ENCODE data around the gene B3GNT4.
"Not testable (repeated sequence)": the region's sequence is repeated elsewhere in the genome, so short reads cannot be mapped to it uniquely, and the experiment has no call there.

B3GNT4 gene

DNA sequence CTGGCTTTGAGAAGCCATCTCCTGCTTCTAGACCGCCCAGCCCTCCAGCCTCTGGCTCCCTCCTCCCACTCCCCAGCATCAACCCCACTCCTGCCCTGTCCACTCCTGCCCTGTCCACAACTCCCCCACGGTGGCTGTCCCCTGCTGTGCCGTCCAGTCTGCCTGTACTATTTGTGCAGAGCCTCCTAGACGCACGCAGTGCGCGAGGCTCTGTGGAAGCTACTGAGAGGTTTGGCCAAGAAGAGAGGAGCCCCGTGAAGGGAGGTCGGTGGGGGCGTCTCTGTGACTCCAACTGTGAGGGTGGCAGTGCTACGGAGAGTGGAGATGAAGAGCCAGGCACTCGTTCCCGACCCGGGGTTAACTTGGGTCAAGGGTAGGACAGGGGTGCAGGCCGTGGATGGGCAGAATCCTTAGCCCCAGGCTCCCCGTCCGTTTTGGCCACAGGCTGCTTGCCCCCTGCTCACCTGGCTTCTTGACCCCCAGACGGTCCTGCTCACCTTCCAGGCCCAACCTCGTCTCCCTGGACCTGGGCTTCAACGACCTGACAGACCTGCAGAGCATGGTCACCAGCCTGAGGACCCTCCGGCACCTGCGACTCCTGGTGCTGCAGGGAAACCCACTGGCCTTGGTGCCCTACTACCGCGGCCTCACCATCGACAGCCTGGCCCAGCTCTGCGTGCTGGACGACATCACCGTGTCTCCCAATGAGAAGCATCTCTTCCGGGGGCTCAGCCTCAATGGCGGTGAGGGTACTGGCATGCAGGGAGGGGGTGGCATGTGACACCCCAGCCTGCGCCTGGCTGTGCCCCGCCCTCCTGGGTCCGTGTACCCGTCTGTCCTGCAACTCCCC, 13.7 kb upstream of the B3GNT4 start:
- DNase-seq: no peak

DNA sequence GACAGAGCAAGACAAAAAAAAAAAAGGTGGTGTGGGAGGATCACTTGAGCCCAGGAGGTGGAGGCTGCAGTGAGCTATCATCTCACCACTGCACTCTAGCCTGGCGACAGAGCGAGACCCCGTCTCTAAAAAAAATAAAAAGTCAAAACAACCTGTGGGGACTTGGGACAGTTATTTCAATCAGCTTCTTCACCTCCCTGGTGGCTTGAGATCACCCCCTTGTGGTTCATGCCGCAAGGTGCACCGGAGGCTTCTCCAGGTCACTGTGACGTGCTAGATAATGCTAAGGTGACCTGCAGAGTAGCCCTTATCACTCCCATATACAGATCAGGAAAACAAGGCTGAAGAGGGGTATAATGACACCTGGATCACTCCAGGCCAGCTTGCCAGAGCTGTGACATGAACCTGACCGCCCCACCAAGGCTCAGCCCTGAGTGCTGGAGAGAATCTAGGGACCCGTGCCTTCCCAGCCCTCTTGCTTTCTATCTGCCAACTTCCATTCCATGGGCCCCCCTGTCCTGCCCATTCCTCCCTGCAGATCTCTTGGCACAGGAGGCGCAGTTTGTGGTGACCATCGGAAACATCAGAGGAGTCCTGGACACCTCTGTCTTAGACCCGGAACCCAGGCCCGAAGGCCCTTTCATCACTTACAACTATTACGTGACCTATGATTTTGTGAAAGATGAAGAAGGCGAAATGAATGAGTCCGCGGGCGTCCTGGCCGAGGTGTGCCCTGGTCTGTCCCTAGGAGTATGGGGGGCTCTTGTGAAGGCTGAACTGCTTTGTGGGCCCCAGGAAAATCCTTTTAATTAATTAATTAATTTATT, 12.5 kb upstream of the B3GNT4 start:
- peak; percentile 21 to 59 for DNase-seq

DNA sequence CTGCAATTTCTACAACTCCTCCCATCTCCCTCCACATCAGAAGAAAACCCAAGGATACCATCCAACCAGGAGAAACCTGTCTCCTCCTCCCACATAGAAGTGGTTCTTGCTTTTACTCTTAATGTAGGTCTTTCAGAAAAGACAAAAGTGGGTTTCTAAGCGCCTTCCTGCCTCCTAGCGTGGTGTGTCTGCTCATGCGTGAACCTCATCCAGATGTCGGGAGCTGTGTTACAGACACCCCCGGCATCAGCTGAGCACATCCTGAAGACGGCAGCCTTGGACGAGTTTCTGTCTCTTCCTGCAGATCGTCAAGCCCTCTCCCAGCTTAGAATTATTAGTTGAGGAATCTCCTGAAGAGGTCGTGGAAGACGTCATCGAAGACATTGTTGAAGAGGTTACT, 11.1 kb upstream of the B3GNT4 start:
- DNase-seq: no peak

DNA sequence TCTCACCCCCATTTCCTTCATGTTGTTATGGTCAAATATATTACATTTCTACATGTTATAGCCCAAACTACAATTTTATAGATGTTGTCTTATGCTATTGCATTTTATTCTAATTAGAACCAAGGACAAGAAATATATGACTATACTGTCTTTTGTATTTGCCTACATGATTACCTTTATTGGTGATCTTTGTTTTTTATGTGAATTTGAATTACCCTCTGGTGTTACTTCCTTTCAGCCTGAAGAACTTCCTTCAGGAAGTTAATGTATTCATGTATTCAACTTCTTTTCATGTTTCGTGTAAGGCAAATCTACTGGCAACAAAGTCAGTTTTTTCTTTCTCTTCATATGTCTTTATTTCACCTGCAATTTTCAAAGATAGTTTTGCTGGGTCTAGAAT, 8.7 kb upstream of the B3GNT4 start:
- DNase-seq: no peak

DNA sequence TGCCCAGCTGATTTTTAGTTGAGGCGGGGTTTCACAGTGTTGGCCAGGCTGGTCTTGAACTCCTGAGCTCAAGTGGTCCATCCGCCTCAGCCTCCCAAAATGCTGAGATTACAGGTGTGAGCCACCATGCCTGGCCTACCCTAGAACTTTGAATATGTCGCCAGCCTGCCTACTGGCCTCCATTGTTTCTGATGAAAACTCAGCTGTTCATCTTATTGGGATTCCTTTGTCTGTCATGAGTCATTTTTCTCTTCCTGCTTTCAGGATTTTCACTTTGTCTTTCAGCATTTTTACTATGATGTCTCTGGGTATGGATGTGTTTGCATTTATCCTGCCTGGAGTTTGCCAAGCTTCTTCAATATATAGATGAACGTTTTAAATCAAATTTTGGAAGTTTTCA, 8.1 kb upstream of the B3GNT4 start:
- DNase-seq: no peak

DNA sequence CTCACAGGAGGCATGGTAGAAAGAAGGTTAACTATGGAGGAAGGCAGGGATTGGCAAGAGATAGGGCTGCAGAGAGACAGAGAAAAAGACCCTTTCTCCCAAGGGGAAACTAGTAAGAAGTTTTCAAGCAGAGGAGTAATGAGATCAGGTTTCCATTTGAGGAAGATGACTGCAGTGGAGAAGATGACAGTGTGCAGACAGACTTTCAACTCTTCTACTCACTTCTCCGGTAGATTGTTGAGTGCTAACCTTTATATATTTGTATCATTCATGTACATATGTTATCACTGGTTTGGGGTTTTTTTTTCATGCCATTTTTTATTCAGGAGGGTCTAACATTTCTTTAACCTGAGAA, 5.9 kb upstream of the B3GNT4 start:
- no peak for DNase-seq

DNA sequence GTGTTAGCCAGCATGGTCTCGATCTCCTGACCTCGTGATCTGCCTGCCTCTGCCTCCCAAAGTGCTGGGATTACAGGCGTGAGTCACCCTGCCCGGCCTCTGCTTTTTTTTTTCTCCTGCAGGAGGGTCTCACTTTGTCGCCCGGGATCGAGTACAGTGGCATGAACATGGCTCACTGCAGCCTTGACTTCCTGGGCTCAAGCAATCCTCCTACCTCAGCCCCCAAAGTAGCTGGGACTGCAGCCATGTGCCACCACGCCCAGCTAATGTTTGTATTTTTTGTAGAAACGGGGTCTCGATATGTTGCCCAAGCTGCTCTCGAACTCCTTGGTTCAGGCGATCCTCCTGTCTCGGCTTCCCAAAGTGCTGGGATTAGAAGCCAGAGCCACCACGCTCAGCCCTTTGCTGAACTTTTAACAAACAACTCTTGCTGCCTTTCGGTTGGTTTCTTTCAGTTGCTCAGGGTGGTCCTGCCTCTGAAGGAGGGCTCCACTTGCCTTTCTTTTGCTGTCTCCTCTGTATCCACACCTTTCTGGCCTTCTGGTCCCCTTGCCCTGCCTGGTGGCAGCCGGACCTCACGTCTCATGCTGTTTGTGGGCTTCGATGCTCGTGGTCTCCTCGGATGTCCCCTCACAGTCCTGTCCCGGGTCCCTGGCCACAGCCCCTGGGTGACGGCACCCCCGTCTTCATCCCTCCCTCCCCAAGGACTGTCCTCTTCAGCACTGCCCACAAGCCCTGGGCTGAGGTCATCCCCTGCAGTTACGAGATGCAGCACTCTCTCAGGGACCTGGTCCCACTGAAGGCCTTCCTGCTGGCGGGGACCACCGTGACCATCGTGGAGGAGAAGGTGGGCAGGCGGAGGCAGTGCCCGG, 3.8 kb upstream of the B3GNT4 start:
- no peak for DNase-seq

DNA sequence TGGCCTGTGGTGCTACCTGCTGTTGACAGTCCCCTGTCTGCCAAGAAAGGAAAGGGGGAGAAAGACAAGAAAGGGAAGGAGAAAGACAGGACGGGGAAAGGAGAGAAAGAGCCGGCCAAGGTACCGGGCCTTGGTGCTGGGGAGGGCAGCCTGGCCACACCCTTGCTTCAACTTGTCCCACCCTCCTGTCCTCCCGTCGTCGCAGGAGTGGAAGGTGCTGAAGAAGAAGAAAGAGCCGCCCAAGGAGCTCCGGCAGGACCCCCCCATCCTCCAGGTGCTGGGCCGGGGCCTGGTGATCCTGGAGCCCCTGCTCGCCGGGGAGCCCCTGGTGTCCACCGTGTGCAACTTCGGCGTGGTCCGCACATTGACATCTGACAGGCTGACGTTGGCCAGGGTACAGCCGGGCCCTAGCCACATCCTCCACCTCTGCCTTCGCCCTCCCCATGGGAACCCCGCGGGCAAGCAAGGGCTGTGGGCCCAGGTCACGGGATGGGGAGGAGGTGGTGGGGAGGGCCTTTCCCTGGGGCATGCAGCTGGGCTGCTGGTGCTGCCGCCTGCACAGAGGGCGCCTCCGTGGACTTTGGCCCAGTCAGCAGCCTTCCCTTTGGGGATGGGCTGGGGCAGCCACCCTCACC, 2.9 kb upstream of the B3GNT4 start:
- no peak for DNase-seq

DNA sequence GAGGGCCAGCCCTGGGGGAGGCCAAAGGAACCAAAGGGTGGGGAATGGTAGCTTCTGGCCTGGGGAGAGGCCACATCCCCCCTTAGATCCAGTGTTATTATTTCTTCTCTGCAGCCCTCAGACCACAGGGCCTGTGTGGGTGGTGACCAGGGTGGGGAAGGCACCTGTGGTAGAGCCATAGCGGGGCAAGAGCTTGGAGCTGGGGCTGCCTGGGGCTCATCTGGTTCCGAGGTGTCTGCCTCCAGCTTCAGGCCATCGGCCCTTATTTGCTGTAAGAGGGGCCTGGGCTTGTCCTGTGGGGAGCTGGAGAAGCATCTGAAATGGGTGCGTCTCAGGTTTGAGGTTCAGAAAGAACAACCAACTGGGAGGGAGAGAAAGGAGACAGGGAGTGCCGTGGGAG, 2.1 kb upstream of the B3GNT4 start:
- no peak for DNase-seq

DNA sequence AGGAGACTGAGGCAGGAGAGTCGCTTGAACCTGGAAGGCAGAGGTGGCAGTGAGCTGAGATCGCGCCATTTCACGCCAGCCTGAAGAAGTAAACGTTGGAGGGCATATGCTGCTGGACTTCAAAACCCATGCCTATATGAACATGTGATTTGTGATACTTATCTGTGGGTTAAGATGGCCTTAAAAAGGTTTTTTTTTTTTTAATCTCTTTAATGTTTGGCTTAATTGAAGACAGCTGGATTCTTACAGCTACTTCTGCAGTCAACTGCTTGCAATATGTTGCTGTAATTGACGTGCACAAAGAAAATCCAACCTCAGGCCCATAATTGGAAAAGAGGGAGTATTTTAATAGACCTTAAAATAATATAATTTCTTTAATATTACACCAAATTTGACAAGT, 1.5 kb upstream of the B3GNT4 start:
- DNase-seq: no peak

DNA sequence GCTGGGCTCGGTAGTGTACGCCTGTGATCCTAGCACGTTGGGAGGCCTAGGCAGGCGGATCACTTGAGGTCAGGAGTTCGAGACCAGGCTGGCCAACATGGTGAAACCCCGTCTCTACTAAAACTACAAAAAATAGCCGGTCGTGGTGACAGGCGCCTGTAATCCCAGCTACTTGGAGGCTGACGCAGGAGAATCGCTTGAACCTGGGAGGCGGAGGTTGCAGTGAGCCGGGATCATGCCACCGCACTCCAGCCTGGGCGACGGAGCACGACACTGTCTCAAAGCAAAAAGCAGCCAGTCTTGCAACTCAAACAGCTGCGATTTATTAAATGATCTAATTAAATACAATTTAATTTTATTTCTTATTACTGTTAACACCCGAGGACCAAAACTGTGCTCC, 698 bp upstream of the B3GNT4 start:
- DNase-seq: not testable (repeated sequence)

DNA sequence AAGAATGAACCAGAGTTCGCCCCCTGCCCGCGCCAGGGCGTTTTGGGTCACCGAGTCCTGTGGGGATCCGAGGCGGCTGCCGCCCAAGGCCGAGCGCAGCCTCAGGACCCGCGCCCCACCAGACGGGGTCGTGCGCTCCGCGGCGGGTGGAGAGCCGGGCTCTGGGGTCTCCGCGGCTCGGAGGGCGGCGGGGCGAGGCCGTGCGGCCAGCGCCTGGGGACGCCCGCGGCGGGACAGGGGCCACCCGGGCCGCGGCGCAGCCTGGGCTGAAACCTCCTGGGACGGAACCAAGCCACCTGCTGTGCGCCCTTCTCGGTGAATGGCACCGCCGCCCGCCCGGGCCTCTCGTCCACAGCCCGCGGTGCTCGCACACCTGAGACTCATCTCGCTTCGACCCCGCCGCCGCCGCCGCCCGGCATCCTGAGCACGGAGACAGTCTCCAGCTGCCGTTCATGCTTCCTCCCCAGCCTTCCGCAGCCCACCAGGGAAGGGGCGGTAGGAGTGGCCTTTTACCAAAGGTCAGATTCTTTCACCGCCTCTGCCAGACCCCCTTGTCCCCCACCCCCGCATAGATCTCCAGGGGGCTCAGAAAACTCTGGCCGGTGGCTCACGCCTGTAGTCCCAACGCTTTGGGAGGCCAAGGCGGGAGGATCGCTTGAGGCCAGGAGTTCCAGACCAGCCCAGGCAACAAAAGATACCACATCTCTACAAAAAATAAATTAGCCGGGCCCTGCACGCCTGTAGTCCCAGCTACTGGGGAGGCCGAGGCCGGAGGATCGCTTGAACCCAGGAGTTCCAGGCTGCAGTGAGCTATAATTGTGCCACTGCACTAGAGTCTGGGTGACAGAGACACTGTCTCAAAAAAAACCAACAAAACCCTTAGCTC, 901 bp downstream of the B3GNT4 start:
- no peak for DNase-seq

DNA sequence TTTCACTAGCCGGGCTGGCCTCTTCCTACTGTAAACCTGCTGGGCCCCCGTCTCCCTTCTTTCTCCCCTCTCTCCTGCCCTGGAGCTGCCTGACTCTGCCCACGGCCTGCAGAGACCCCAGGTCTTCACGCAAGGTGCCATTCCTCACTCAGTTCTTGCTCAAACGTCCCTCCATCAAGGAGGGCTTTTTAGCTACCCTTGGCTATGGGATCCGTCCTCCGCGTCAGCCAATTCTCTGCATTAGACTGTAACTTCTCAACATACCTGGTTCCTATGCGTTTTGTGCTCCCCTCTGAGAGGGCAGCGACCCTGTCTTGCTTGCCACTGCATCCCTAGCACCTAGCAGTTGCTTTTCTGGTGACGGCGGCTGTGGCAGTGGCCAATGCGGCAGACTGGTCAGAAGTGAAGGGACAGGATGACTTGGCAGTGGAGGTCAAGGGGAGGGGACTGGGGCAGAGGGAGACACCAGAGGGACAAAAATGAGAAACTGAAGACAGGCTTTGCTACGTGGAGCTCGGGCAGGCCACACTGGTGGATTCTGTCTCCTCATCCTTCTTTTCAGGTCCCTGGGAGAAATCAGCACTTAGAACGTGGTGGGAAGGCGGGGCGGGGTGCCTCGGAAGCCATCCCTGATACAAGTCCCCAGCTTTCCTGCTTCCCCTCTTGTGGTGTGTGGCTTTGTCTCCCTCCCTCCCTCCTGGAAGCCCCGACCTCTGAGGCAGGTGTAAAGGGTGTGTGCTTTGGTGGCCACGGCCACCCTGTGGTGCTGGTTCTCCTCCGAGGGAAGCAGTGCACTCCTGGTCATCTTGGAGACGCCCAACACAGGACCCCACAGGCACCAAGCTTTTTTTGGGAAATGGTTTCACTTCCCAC, 1.8 kb downstream of the B3GNT4 start:
- no peak for DNase-seq

DNA sequence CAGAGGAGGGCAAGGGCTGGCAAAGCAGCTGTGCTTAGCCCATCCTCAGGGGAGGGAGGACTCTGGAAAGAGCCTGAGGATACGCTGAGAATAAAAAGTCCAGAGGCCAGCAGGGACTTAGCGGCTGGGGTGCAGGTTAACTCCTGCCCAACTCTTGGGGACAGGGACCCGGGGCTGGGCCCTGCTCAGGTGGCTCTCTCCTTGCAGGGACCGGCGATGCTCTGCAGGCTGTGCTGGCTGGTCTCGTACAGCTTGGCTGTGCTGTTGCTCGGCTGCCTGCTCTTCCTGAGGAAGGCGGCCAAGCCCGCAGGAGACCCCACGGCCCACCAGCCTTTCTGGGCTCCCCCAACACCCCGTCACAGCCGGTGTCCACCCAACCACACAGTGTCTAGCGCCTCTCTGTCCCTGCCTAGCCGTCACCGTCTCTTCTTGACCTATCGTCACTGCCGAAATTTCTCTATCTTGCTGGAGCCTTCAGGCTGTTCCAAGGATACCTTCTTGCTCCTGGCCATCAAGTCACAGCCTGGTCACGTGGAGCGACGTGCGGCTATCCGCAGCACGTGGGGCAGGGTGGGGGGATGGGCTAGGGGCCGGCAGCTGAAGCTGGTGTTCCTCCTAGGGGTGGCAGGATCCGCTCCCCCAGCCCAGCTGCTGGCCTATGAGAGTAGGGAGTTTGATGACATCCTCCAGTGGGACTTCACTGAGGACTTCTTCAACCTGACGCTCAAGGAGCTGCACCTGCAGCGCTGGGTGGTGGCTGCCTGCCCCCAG, 2.8 kb downstream of the B3GNT4 start:
- DNase-seq: no peak

DNA sequence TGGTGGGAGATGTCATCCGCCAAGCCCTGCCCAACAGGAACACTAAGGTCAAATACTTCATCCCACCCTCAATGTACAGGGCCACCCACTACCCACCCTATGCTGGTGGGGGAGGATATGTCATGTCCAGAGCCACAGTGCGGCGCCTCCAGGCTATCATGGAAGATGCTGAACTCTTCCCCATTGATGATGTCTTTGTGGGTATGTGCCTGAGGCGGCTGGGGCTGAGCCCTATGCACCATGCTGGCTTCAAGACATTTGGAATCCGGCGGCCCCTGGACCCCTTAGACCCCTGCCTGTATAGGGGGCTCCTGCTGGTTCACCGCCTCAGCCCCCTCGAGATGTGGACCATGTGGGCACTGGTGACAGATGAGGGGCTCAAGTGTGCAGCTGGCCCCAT, 3.5 kb downstream of the B3GNT4 start:
- no peak for DNase-seq

DNA sequence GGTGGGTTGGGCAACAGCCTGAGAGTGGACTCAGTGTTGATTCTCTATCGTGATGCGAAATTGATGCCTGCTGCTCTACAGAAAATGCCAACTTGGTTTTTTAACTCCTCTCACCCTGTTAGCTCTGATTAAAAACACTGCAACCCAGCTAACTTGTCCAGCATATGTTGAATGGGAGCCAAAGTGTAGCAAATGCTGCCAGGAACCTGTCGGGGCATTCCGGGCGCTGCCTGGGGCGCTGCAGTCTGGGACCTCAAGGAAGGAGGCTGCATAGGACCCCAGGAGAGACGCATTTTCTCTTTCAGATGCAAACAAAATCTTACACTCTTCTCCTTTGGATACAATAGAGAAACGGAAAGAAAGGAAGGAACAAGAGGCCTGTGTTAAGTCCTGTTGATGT, 3.9 kb downstream of the B3GNT4 start:
- DNase-seq: no peak

DNA sequence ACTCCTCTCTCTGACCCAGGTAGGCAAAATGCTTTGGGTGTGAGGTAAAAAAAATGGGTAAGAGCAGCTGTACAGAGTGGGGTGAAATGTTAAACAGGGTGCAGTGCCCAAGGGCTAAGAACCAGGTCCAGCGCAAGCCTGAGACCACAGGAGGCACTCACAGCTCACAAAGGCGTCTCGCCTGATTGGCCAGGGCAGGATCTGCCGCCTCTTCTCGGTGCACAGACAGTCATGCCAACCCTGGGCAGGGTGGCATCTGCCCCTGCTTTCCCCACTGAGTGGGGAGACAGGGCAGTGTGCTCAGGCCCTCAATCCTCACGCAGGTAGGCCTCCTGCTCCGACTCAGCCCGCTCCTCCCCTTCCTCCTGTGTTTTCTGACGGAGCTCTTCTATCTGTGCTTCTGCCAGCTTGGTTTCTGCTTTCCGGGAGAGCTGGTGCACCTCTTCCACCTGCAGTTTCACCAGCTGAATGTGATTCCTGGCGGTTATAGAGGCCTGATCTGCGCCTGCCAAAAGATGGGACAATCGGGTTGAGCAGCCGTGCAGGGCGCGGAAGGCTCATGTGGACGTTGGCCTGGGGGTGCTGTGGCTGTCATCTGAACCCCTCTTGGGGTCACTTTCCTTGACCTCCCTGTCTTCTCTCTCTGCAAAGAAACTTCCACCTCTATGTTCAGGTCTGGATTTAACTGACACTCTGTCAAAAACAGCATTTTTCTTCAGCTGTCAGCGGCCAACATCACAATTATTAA, 4.7 kb downstream of the B3GNT4 start:
- no peak for DNase-seq

DNA sequence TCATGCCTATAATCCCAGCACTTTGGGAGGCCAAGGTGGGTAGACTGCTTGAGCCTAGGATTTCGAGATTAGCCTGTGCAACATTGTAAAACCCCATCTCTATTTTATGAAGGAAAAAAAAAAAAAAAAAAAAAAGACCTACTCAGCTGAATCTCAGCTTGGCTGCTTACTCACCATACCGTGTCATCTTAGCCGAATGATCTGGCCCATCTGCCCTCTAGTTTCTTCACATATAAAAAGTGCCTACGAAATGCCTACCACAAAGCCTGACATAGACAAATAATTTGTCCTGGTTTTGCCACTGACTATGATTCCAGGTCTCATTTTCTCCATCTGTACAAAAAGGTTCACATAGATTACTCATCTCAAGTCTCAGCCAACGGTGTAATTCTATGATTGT, 12.3 kb downstream of the B3GNT4 start:
- no peak for DNase-seq

DNA sequence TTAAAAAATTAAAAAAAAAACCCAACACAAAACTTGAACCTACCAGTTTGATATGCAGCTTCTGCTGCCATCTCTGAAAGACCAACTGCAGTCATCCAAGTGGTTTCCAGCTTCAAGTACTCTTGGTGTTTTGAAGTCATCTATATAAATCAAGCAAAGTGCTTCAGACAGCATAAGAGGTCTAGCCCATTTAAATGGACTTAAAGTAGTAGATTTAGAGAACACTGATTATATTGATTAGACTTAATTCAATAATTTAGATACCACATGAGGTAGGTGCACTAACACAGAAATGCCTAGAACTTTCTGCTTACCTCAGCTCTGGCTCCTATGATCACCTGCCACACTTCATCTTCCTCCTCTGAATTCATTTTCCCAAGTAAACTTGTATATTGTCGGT, 12.9 kb downstream of the B3GNT4 start:
- no peak for DNase-seq

Measured in SW 1271 (cell line).